ENCODE results near the gene EDAR.

DNA sequence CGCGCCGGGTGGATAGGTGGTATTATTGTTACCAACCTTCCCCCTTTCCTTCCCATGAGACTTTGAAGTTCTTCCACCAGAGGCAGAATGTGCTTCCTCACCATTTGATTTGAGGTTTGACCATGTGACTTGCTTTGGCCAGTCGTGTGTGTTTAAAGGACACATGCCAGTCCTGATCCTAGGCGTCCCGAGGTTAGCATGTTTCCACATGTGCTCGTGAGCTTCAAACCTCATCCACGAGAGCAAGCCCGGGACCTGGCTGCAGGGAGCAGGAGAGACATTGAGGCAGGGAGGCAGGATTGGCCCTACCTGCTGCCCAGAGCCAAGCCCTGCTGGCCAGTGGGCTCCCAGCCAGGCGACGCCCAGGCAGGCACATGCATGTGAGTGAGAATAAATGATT, 27.4 kb upstream of the EDAR start:
- TF ChIP-seq RAD21 (IDR thresholded peaks at IDR 0.05; ENCODE audit: low read depth) (no peak), TAF1 (IDR thresholded peaks at IDR 0.05; ENCODE audit: low read depth) (no peak)

Data from Ishikawa (cell line).